RWPE2 (cell line): ENCODE results near the gene FBXW8.
A peak's percentile ranks its signal among the peaks of the same experiment; 100 is the strongest.

Source experiments
- ATAC-seq: fragments of 200-7000 bp; cut with Tn5 transposase; 3 replicates; pipeline ENCODE4 v1.9.1; 2021; ENCODE audit warnings: low read depth
- DNase-seq: peaks from one replicate; pipeline ENCODE4 v3.0.0-alpha.2; 2020; ENCODE audit warnings: low spot score
- H3K27ac ChIP-seq: fragments of 450-650 bp; 2 replicates; pipeline ENCODE4 v1.5.1; 2017; ENCODE audit warnings: mild to moderate bottlenecking; ENCODE audit not compliant: poor library complexity, severe bottlenecking
- H3K27me3 ChIP-seq: fragments of 250-450 bp; sonication (Bioruptor Pico); 2 replicates; pipeline ENCODE4 v1.5.1; 2021; ENCODE audit warnings: mild to moderate bottlenecking, moderate library complexity; ENCODE audit not compliant: insufficient read depth, poor library complexity, severe bottlenecking
- H3K36me3 ChIP-seq: fragments of 250-450 bp; sonication (Bioruptor Pico); 2 replicates; pipeline ENCODE4 v1.5.1; 2020; ENCODE audit warnings: low read depth, mild to moderate bottlenecking, moderate library complexity
- H3K4me1 ChIP-seq: fragments of 250-450 bp; sonication (Bioruptor Pico); 2 replicates; pipeline ENCODE4 v1.5.1; 2021; ENCODE audit warnings: mild to moderate bottlenecking, moderate library complexity; ENCODE audit not compliant: insufficient read depth, poor library complexity, severe bottlenecking
- H3K4me3 ChIP-seq: fragments of 250-450 bp; sonication (Bioruptor Pico); 2 replicates; pipeline ENCODE4 v1.5.1; 2021; ENCODE audit warnings: mild to moderate bottlenecking, moderate library complexity; ENCODE audit not compliant: severe bottlenecking
- H3K9me3 ChIP-seq: fragments of 250-450 bp; sonication (Bioruptor Pico); 2 replicates; pipeline ENCODE4 v1.5.1; 2021; ENCODE audit warnings: mild to moderate bottlenecking, moderate library complexity; ENCODE audit not compliant: severe bottlenecking
- CTCF ChIP-seq: fragments of 450-650 bp; IDR thresholded peaks from one replicate; pipeline ENCODE4 v1.5.1; 2017; ENCODE audit warnings: mild to moderate bottlenecking, moderate library complexity; ENCODE audit not compliant: poor library complexity, severe bottlenecking

The FBXW8 gene

GRCh38 chr12:117020536-117021220 is 109.9 kb downstream of the FBXW8 start:
- ATAC-seq (no peak), DNase-seq (no peak)
- peaks cover 15% of the 10 kb centered on the region for H3K36me3 ChIP-seq
- H3K4me3 ChIP-seq: no peak overlapping the region
- no peaks in the 10 kb centered on the region for H3K27me3 ChIP-seq
- H3K27ac ChIP-seq: no peak overlapping the region
- H3K9me3 ChIP-seq: no peaks in the 10 kb centered on the region
- no peak for TF ChIP-seq CTCF
- no peaks in the 10 kb centered on the region for H3K4me1 ChIP-seq

GRCh38 chr12:117022465-117022864 is 111.7 kb downstream of the FBXW8 start:
- Histone ChIP-seq H3K4me1 (no peaks in the 10 kb centered on the region), H3K9me3 (no peaks in the 10 kb centered on the region), H3K36me3 (peaks cover 14% of the 10 kb centered on the region), H3K4me3 (no peak overlapping the region), H3K27ac (no peak overlapping the region), H3K27me3 (no peaks in the 10 kb centered on the region)
- no peak for ATAC-seq
- TF ChIP-seq CTCF: no peak
- no peak for DNase-seq

- DNase-seq (no peak), ATAC-seq (no peak)
- no peak for TF ChIP-seq CTCF
- H3K36me3 ChIP-seq: peaks cover 14% of the 10 kb centered on the region
- H3K27ac ChIP-seq: no peak overlapping the region
- no peaks in the 10 kb centered on the region for H3K9me3 ChIP-seq
- no peaks in the 10 kb centered on the region for H3K4me1 ChIP-seq
- H3K27me3 ChIP-seq: no peaks in the 10 kb centered on the region
- no peak overlapping the region for H3K4me3 ChIP-seq
Observed at GRCh38 chr12:117023998-117024960, 113.5 kb downstream of the FBXW8 start.

- peak; percentile 7; the same call in 1 of the 3 replicates for ATAC-seq
Observed at GRCh38 chr12:117024961-117025480, 114.3 kb downstream of the FBXW8 start.

More at GRCh38 chr12:117024961-117025480, 114.3 kb downstream of the FBXW8 start:
- no peak overlapping the region for H3K4me3 ChIP-seq
- H3K36me3 ChIP-seq: peaks cover 14% of the 10 kb centered on the region
- no peak for TF ChIP-seq CTCF
- no peak overlapping the region for H3K27ac ChIP-seq
- no peak for DNase-seq
- no peaks in the 10 kb centered on the region for H3K9me3 ChIP-seq
- H3K4me1 ChIP-seq: no peaks in the 10 kb centered on the region
- H3K27me3 ChIP-seq: no peaks in the 10 kb centered on the region
